Panc1 (cell line): ENCODE data around the gene ZBTB11. TPM values are rescaled to one million over a fixed set of nuclear protein-coding genes. Genes with fewer than 3 reads are reported as not detected.
A peak's percentile ranks its signal among the peaks of the same experiment; 100 is the strongest.

Experiments
- ATAC-seq: fragments of 200-7000 bp; cut with Tn5 transposase; 2 replicates; pipeline ENCODE4 v1.9.1; 2020; ENCODE audit warnings: mild to moderate bottlenecking, moderate library complexity
- BruUV-seq: library from RNA; stranded (reverse); fragments of 400-500 nt; replicated peaks from 2 replicates; lab custom pipeline; 2021; lab: Mats Ljungman, UMichigan
- CTCF ChIA-PET: fragments of 300-600 bp; sonication (Branson Sonifier 250); formaldehyde crosslinking; loops from one replicate; lab custom pipeline; 2022; ENCODE audit warnings: antibody characterized with exemption; lab: Charles Lee
- POLR2A ChIA-PET: fragments of 300-600 bp; sonication (Branson Sonifier 250); formaldehyde crosslinking; loops from one replicate; lab custom pipeline; 2022; ENCODE audit warnings: antibody characterized with exemption; lab: Charles Lee
- DNase-seq: peaks from one replicate; pipeline ENCODE4 v3.0.0-alpha.2; 2010; ENCODE audit warnings: low read depth, low spot score
- H3K27ac ChIP-seq: 2 replicates; pipeline ENCODE4 v1.5.1; 2011; ENCODE audit warnings: mild to moderate bottlenecking, low read length, inconsistent platforms
- H3K27me3 ChIP-seq: fragments of 200-500 bp; sonication (Bioruptor generic); 2 replicates; pipeline ENCODE4 v1.6.0; 2014; ENCODE audit warnings: low read length, inconsistent platforms; ENCODE audit not compliant: control insufficient read depth, insufficient read depth
- H3K36me3 ChIP-seq: fragments of 200-500 bp; sonication (Bioruptor generic); 2 replicates; pipeline ENCODE4 v1.5.1; 2014; ENCODE audit warnings: inconsistent platforms, mild to moderate bottlenecking, low read length, moderate library complexity; ENCODE audit not compliant: control insufficient read depth, insufficient read depth
- H3K4me1 ChIP-seq: 2 replicates; pipeline ENCODE4 v1.5.1; 2011; ENCODE audit warnings: inconsistent platforms, mild to moderate bottlenecking, low read length, moderate library complexity; ENCODE audit not compliant: control insufficient read depth, insufficient read depth
- H3K4me3 ChIP-seq, 2 experiments: 2 replicates each; pipeline ENCODE4 v1.5.1; 2011 to 2012; ENCODE audit warnings: low read depth in 2 of 2, low read length in 2 of 2, mild to moderate bottlenecking in 2 of 2, inconsistent platforms in 1 of 2, moderate library complexity in 1 of 2
- H3K9me3 ChIP-seq: fragments of 200-500 bp; sonication (Bioruptor generic); 2 replicates; pipeline ENCODE4 v1.5.1; 2014; ENCODE audit warnings: low read depth, mild to moderate bottlenecking, inconsistent platforms, low read length, moderate library complexity; ENCODE audit not compliant: control insufficient read depth, insufficient read depth
- POLR2AphosphoS5 ChIP-seq: IDR thresholded peaks from 2 replicates; pipeline ENCODE4 v1.6.1; 2012; ENCODE audit warnings: mild to moderate bottlenecking, low read depth, low read length, moderate library complexity
- SIN3A ChIP-seq: IDR thresholded peaks from 2 replicates; pipeline ENCODE4 v1.6.1; 2012; ENCODE audit warnings: low read depth, mild to moderate bottlenecking, low read length, moderate library complexity, borderline replicate concordance; ENCODE audit not compliant: insufficient read depth
- in situ Hi-C: cut with HindIII; loops from 2 replicates; pipeline ENCODE4 v1.10.0; 2016; ENCODE audit warnings: low sequenced_read_pairs, low pct_unique_long_range_greater_than_20kb
- intact Hi-C: fragments of 100-400 bp; cut with micrococcal nuclease; formaldehyde crosslinking; loops from one replicate; pipeline ENCODE4 v1.10.0; 2022; ENCODE audit not compliant: unreplicated experiment
- total RNA-seq: library from RNA; stranded (reverse); gene quantifications from one replicate; pipeline ENCODE4 v1.2.1, GENCODE V29; 2021; ENCODE audit not compliant: unreplicated experiment
- TF ChIP-seq, protein P1 (sequence below), 2 experiments: IDR thresholded peaks; 2 replicates each; pipeline ENCODE4 v1.6.1; 2011 to 2012; ENCODE audit warnings: low read depth in 2 of 2, control low read depth in 1 of 2, low read length in 1 of 2, mild to moderate bottlenecking in 1 of 2, moderate library complexity in 1 of 2; ENCODE audit not compliant: insufficient read depth in 1 of 2

Gene ZBTB11
- total RNA-seq, 1 experiment from 2014 or later, result 20.1 TPM

DNA sequence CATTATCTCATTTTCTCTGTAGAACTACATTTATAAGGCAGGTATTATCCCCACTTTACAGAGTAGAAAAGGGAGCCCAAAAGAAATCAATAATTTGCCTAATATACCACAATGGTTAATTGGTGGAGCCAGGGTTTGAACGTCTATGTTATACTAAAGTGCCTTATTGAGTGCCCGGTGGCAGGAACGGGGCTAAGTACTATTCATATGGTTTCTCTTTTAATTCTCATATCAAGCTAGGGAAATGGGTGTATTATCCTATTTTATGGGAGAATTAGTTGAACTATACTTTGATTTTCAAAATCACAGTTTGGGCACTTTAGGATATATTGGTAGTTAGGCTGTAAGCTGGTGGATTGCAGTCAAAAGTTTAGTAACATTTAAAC lies 49.0 kb upstream of the ZBTB11 start:
- BruUV-seq, result no TSS peak
- TF ChIP-seq, protein P1, sequence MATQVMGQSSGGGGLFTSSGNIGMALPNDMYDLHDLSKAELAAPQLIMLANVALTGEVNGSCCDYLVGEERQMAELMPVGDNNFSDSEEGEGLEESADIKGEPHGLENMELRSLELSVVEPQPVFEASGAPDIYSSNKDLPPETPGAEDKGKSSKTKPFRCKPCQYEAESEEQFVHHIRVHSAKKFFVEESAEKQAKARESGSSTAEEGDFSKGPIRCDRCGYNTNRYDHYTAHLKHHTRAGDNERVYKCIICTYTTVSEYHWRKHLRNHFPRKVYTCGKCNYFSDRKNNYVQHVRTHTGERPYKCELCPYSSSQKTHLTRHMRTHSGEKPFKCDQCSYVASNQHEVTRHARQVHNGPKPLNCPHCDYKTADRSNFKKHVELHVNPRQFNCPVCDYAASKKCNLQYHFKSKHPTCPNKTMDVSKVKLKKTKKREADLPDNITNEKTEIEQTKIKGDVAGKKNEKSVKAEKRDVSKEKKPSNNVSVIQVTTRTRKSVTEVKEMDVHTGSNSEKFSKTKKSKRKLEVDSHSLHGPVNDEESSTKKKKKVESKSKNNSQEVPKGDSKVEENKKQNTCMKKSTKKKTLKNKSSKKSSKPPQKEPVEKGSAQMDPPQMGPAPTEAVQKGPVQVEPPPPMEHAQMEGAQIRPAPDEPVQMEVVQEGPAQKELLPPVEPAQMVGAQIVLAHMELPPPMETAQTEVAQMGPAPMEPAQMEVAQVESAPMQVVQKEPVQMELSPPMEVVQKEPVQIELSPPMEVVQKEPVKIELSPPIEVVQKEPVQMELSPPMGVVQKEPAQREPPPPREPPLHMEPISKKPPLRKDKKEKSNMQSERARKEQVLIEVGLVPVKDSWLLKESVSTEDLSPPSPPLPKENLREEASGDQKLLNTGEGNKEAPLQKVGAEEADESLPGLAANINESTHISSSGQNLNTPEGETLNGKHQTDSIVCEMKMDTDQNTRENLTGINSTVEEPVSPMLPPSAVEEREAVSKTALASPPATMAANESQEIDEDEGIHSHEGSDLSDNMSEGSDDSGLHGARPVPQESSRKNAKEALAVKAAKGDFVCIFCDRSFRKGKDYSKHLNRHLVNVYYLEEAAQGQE (IDR thresholded peaks at IDR 0.05; ENCODE audit: insufficient read depth in 1 of 2, low read depth in 2 of 2, low read length in 1 of 2), result no peak
- no peak for TF ChIP-seq POLR2AphosphoS5
- Histone ChIP-seq H3K27ac (peak overlapping the region; percentile 82), H3K4me3 (peak overlapping the region; percentile 87 to 99), H3K27me3 (no peaks in the 10 kb centered on the region), H3K4me1 (peaks cover 13% of the 10 kb centered on the region; the same call in 1 of the 2 replicates), H3K9me3 (no peaks in the 10 kb centered on the region), H3K36me3 (peaks cover 11% of the 10 kb centered on the region)
- ChIA-PET POLR2A (no interaction called here), CTCF (no interaction called here)
- intact Hi-C loops (no loop called here), in situ Hi-C loops (no loop called here)
- ATAC-seq, result no peak
- DNase-seq, result no peak

DNA sequence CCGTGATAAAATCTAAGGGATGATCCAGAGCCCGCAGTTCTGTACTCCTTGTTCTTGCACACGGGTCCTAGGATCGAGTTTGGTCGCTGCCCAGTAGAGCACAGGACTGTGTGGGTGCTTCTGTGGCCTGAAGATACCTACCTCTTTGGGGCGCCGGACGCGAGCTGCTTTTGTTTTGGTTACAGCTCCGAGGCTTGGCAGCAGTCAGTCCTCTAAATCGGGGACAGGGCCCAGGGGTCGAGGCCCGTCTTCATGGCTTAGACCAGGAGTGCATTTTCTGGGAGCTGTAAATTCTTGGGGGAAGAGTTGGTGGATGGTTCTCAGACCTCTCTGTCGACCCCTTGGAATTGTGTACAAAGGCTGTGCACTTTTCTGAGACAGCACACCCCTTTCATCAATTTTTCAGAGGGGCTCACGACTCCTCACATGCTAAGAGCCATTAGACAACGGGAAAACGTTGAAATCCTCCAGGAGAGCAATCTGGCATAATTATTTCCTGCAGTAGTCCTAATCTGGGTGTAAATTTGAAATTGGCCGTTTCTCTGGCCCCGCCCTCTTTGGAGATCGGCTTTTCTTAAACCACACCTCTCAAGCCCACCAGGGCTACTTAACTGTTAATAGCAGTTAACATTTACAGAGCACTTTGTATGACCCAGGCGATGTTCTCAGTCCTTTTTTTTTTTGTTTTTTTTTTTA lies 48.4 kb upstream of the ZBTB11 start:
- in situ Hi-C loops, result no loop called here
- ChIA-PET POLR2A (interaction anchor here (0.6 kb wide), 1 partner anchor 36 kb away, joined by 3 read pairs; no protein-coding TSS in a partner anchor), CTCF (no interaction called here)
- Histone ChIP-seq H3K4me3 (peak overlapping the region; percentile 87 to 99), H3K36me3 (peaks cover 11% of the 10 kb centered on the region), H3K4me1 (peaks cover 13% of the 10 kb centered on the region; the same call in 1 of the 2 replicates), H3K9me3 (no peaks in the 10 kb centered on the region), H3K27ac (peak overlapping the region; percentile 82), H3K27me3 (no peaks in the 10 kb centered on the region)
- DNase-seq (no peak), ATAC-seq (peak; percentile 45)
- TF ChIP-seq SIN3A, result 0 out of 2 replicates have a peak, but pooled peaks have one; percentile 69
- TF ChIP-seq, protein P1 (IDR thresholded peaks at IDR 0.05; ENCODE audit: insufficient read depth in 1 of 2, low read depth in 2 of 2, low read length in 1 of 2), result no peak
- no TSS peak for BruUV-seq
- intact Hi-C loops, result no loop called here
